HepG2 (cell line): ENCODE measurements around the gene TEDC2. TPM values are rescaled to one million over a fixed set of nuclear protein-coding genes. Genes with fewer than 3 reads are reported as not detected.

Experiments used
- ATF2 ChIP-seq: sonication (generic); formaldehyde crosslinking; IDR thresholded peaks from 2 replicates; pipeline ENCODE4 v1.4.0; 2020; ENCODE audit warnings: missing genetic modification reagents
- CHD4 ChIP-seq: fragments of 200-600 bp; sonication (generic); IDR thresholded peaks from 2 replicates; pipeline ENCODE4 v1.7.0; 2017; ENCODE audit warnings: mild to moderate bottlenecking, low read length, borderline replicate concordance
- FOXP1 ChIP-seq, 2 experiments: fragments of 450-650 bp in 1 of 2; IDR thresholded peaks; 2 replicates each; pipeline ENCODE4 v1.6.1; 2017 to 2018; ENCODE audit warnings: antibody characterized with exemption in 1 of 2
- HMGXB4 ChIP-seq, 2 experiments: sonication (generic) in 1 of 2; formaldehyde crosslinking in 1 of 2; IDR thresholded peaks; 2 replicates each; pipeline versions ENCODE4 v1.4.0 to v1.6.1; 2018 to 2020; ENCODE audit warnings: missing genetic modification reagents in 2 of 2, borderline replicate concordance in 1 of 2, low read depth in 1 of 2, mild to moderate bottlenecking in 1 of 2, missing biosample characterization in 1 of 2
- LBX2 ChIP-seq: sonication (generic); formaldehyde crosslinking; IDR thresholded peaks from 2 replicates; pipeline ENCODE4 v1.5.0; 2020; ENCODE audit warnings: missing genetic modification reagents, mild to moderate bottlenecking, borderline replicate concordance
- NR2C2 ChIP-seq: sonication (generic); formaldehyde crosslinking; IDR thresholded peaks from 2 replicates; pipeline ENCODE4 v1.4.0; 2020; ENCODE audit warnings: missing genetic modification reagents, mild to moderate bottlenecking, moderate library complexity, borderline replicate concordance
- PHF20 ChIP-seq: sonication (generic); formaldehyde crosslinking; IDR thresholded peaks from 2 replicates; pipeline ENCODE4 v1.5.0; 2020; ENCODE audit warnings: mild to moderate bottlenecking, missing genetic modification reagents
- RARG ChIP-seq: sonication (generic); formaldehyde crosslinking; IDR thresholded peaks from 2 replicates; pipeline ENCODE4 v1.4.0; 2020; ENCODE audit warnings: low read depth, mild to moderate bottlenecking, missing genetic modification reagents
- RFX5 ChIP-seq: IDR thresholded peaks from 2 replicates; pipeline ENCODE4 v1.6.1; 2011; ENCODE audit warnings: low read depth, low read length, improper control_type of control experiment
- SRF ChIP-seq: IDR thresholded peaks from 2 replicates; pipeline ENCODE4 v1.6.1; 2011; ENCODE audit warnings: mild to moderate bottlenecking, low read depth, low read length, moderate library complexity
- TSC22D2 ChIP-seq: sonication (generic); formaldehyde crosslinking; IDR thresholded peaks from 2 replicates; pipeline ENCODE4 v1.5.1; 2020; ENCODE audit warnings: missing genetic modification reagents, mild to moderate bottlenecking, borderline replicate concordance
- ZBTB44 ChIP-seq: sonication (generic); formaldehyde crosslinking; IDR thresholded peaks from 2 replicates; pipeline ENCODE4 v1.4.0; 2020; ENCODE audit warnings: missing genetic modification reagents
- ZNF12 ChIP-seq: sonication (generic); formaldehyde crosslinking; IDR thresholded peaks from 2 replicates; pipeline ENCODE4 v1.5.0; 2020; ENCODE audit warnings: missing genetic modification reagents
- ZNF331 ChIP-seq: sonication (generic); formaldehyde crosslinking; IDR thresholded peaks from 2 replicates; pipeline ENCODE4 v1.4.0; 2020; ENCODE audit warnings: missing genetic modification reagents
- polyA plus RNA-seq, 8 experiments: library from polyadenylated mRNA; depleted of rRNA in 3 of 8; stranded (reverse) in 7 of 8; unstranded in 1 of 8; fragments of >200 nt; fragmentation: Illumina TruSeq in 4 of 8; extraction: Trizol in 4 of 8; gene quantifications; 2 replicates each; pipeline versions ENCODE4 v1.2.1 to v1.2.3, GENCODE V29; 2011 to 2016; ENCODE audit warnings: low read depth in 4 of 8, missing spikeins in 1 of 8, mixed read lengths in 1 of 8; ENCODE audit not compliant: insufficient read depth in 1 of 8
- total RNA-seq, 5 experiments: library from RNA; depleted of rRNA; stranded (reverse); fragments of >200 nt; fragmentation: Illumina TruSeq; extraction: Trizol; gene quantifications; 2 replicates each; pipeline ENCODE4 v1.2.3, GENCODE V29; 2016; ENCODE audit warnings: low read depth in 1 of 5

The TEDC2 gene
- total and polyA plus RNA-seq, 2 of the 13 experiments (the other 11 are each of a cell fraction or from before 2014, with no cell fraction given), result 6.2 to 24.4 TPM

- TF ChIP-seq CHD4 (no peak), HMGXB4 (CRISPR knock-in tag; IDR thresholded peaks at IDR 0.05; ENCODE audit: borderline replicate concordance in 1 of 2, low read depth in 1 of 2) (peak in 1 of 2 experiments; percentile 38; a peak in 2 of 4 replicates), NR2C2 (CRISPR knock-in tag) (peak; percentile 65; the same call in 1 of the 2 replicates), ZBTB44 (no peak), ATF2 (CRISPR knock-in tag) (0 out of 2 replicates have a peak, but pooled peaks have one; percentile 6), PHF20 (CRISPR knock-in tag) (peak; percentile 41), TSC22D2 (no peak), SRF (no peak), ZNF12 (CRISPR knock-in tag) (no peak), ZNF331 (CRISPR knock-in tag) (no peak), LBX2 (CRISPR knock-in tag) (no peak), FOXP1 (IDR thresholded peaks at IDR 0.05) (no peak), FOXP1 (CRISPR knock-in tag; IDR thresholded peaks at IDR 0.05) (no peak), RARG (CRISPR knock-in tag) (no peak), RFX5 (peak; percentile 29; the same call in 1 of the 2 replicates)
Observed at GRCh38 chr16:2429034-2429770, 30.7 kb upstream of the TEDC2 start, which contains the start of gene CCNF (continued).
